Peyer's patch (tissue), 4 donors: Measurements from ENCODE around the gene RBBP5.

ENCODE experiments used
- CTCF ChIP-seq, 6 experiments: fragments of 450-650 bp in 4 of 6; fragments of 200-600 bp in 2 of 6; sonication (generic) in 1 of 6; IDR thresholded peaks; one replicate each; pipeline ENCODE4 v1.5.1; 2017 to 2019; ENCODE audit warnings: antibody characterized with exemption in 6 of 6, mild to moderate bottlenecking in 3 of 6, moderate library complexity in 1 of 6
- POLR2A ChIP-seq, 2 donors: fragments of 450-650 bp; IDR thresholded peaks; one replicate each; pipeline ENCODE4 v1.5.1; 2017; ENCODE audit warnings: antibody characterized with exemption in 2 of 2, mild to moderate bottlenecking in 2 of 2, moderate library complexity in 2 of 2

DNA sequence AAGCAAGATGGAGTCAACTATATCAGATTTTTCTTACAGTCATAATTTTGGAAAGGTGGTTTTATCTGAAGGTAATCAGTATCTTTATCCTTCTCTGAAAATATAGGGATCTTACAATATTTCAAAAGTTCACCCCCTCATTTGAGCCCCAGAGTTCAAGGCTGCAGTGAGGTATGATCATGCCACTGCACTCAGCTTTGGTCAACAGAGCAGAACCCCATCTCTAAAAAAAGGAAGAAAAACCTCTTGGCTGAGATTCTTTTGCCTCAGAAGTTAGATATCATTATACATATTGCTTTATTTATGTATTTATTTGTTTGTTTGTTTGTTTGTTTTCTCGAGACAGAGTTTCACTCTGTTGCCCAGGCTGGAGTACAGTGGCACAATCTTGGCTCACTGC is 11.5 kb upstream of the RBBP5 start:
- no peak for TF ChIP-seq CTCF (IDR thresholded peaks at IDR 0.05)
- no peak for TF ChIP-seq POLR2A (IDR thresholded peaks at IDR 0.05)
